Measurements from ENCODE around the gene NOL3.
A peak's percentile ranks its signal among the peaks of the same experiment; 100 is the strongest.

NOL3 gene

DNA sequence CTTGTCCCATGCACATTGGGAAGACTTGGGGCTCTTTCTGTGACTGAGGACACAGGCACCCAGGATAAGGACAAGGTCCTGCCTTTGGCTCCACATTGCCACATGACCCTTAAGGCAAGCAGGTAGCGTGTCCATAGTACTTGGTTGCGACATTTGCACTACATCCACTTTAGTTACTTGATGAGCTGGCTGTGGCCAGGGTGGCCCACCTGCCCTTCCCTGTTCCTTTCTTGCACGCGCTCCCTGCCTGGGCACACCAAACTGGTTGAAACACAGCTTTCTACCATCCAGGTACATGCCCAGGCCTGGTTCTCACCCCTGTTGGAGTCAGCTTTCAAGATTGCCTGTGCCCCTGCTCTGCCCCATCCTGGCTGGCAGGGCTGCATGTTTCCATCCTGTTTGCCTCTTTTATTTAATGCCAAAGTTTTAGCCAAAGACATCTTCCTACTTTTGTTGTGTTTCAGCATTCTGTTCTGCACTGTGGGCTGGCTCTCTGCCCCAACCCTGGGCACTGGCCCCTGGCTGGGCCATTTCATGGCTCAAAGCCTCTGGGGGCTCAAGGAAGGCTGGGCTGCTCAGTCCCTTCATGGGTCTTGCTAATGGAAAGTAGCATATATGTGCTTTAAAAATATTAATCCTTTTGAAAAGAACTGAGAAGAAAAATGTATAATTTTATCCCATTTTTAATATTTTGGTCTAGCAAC lies 22.7 kb upstream of the NOL3 start:
- peaks cover 4% of the 10 kb centered on the region for H3K4me1 Mint-ChIP-seq
- peaks cover 34% of the 10 kb centered on the region for H3K27me3 Mint-ChIP-seq (ENCODE audit: low read depth, poor library complexity)
- H3K36me3 Mint-ChIP-seq (ENCODE audit: low read depth) = peaks cover 45% of the 10 kb centered on the region
- H3K9me3 Mint-ChIP-seq = no peaks in the 10 kb centered on the region
- no peak for DNase-seq
- H3K4me3 Mint-ChIP-seq = no peak overlapping the region
- no peak overlapping the region for H3K27ac Mint-ChIP-seq
- TF ChIP-seq CTCF (IDR thresholded peaks at IDR 0.05) = no peak

DNA sequence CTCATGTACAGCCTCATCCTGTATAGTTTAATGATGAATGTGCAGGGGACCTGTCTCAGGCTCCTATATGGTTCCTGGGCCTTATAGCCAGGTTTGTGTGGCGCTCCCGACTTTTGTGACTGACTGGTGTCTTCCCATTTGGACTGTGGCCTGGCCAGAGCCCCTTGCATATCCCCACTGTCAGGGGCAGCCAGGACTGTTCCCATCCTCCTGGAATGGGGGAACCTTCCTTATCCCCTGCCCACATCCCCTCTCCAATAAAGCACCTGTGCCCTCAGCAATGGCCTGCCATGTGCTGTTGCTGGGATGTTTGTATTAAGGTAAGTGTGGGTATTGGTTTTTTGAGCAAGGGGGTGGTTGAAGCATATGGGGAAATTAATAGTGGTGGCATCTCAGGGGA lies 22.1 kb upstream of the NOL3 start:
- H3K4me3 Mint-ChIP-seq = peak overlapping the region; percentile 10
- peaks cover 41% of the 10 kb centered on the region for H3K27me3 Mint-ChIP-seq (ENCODE audit: low read depth, poor library complexity)
- no peak overlapping the region for H3K27ac Mint-ChIP-seq
- no peak for TF ChIP-seq CTCF (IDR thresholded peaks at IDR 0.05)
- peaks cover 4% of the 10 kb centered on the region for H3K4me1 Mint-ChIP-seq
- DNase-seq = no peak
- H3K36me3 Mint-ChIP-seq (ENCODE audit: low read depth) = peaks cover 38% of the 10 kb centered on the region
- H3K9me3 Mint-ChIP-seq = no peaks in the 10 kb centered on the region

DNA sequence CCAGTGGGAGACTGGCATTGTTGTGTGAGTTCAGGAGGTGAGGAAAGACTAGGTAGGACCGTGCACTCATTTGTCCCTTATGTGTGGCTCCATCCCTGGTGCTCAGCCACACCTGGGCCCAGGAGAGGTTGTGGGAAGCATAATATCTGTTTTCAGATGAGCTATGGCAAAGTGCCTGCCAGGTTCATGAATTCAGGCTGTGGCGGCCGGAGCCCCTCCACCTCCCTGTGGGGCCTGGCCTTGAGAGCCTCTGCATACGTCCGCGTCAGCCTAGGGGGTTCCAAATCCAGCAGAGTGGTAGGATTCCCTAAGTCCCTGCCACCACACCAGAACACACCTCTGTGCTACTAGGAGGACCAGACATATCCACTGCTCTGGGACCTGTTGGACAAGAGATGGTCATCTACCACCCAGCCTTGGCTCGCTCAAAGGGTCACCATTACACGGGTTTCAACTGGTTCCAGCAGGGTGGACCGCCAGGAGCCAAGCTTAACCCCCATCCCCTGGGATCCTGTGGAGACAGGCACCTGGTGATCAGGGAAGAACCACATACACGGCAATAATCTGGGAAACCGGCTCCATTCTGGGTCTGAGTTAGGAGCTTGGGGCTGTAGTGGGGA lies 21.6 kb upstream of the NOL3 start:
- no peak for TF ChIP-seq CTCF (IDR thresholded peaks at IDR 0.05)
- H3K4me3 Mint-ChIP-seq = peak overlapping the region; percentile 10
- H3K27me3 Mint-ChIP-seq (ENCODE audit: low read depth, poor library complexity) = peaks cover 46% of the 10 kb centered on the region
- DNase-seq = no peak
- peaks cover 34% of the 10 kb centered on the region for H3K36me3 Mint-ChIP-seq (ENCODE audit: low read depth)
- no peaks in the 10 kb centered on the region for H3K9me3 Mint-ChIP-seq
- H3K27ac Mint-ChIP-seq = no peak overlapping the region
- H3K4me1 Mint-ChIP-seq = peaks cover 4% of the 10 kb centered on the region

DNA sequence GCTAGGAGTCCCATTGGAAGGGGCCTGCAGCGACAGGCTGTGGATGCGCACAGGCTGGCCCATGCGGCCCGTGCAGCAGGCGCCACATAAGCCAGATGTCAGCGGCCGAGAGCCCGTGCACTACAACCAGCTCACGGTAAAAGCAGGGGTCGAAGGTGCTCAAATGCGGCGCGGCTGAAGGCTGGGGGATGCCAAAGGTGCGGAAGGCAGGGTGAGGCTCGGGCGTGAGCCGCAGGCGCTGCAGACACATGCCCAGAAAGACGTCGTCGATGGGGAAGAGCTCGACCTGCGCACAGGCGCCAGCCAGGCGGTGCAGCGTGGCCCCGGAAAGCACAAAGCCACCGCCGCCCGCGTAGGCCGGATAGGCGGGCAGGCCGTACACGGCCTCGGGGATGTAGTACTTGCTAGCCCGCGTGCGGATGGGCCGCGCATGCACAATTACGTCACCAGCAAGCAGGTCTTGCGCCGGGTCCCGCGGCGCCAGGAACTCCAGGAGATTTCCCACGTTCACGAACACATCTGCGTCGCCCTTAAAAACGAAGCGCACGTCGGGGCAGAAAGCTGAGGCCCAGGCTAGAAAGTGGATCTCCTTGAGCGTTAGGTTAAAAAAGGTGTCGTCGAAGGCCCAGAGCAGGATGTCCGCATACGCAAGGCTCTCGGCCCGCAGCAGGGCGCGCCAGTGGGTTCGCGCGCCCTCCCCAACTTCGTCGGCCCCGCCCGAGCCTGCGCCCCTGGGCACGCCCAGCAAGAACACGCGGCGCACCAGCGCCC lies 20.9 kb upstream of the NOL3 start:
- peak overlapping the region; percentile 47 for H3K4me3 Mint-ChIP-seq
- TF ChIP-seq CTCF (IDR thresholded peaks at IDR 0.05) = no peak
- peaks cover 4% of the 10 kb centered on the region for H3K4me1 Mint-ChIP-seq
- no peak overlapping the region for H3K27ac Mint-ChIP-seq
- no peak for DNase-seq
- H3K9me3 Mint-ChIP-seq = no peaks in the 10 kb centered on the region
- H3K27me3 Mint-ChIP-seq (ENCODE audit: low read depth, poor library complexity) = peaks cover 53% of the 10 kb centered on the region
- peaks cover 30% of the 10 kb centered on the region for H3K36me3 Mint-ChIP-seq (ENCODE audit: low read depth)

- H3K4me1 Mint-ChIP-seq = peaks cover 4% of the 10 kb centered on the region
- peak; percentile 29 for TF ChIP-seq CTCF (IDR thresholded peaks at IDR 0.05)
- H3K9me3 Mint-ChIP-seq = no peaks in the 10 kb centered on the region
- H3K27ac Mint-ChIP-seq = no peak overlapping the region
- DNase-seq = peak; percentile 77
- H3K36me3 Mint-ChIP-seq (ENCODE audit: low read depth) = peaks cover 26% of the 10 kb centered on the region
- peak overlapping the region; percentile 77 for H3K4me3 Mint-ChIP-seq
- H3K27me3 Mint-ChIP-seq (ENCODE audit: low read depth, poor library complexity) = peaks cover 61% of the 10 kb centered on the region
These were observed 20.1 kb upstream of the NOL3 start for GRCh38 chr16:67150047-67150832.
